ENCODE results near the gene ITGA1.
"Not testable (repeated sequence)": the region's sequence is repeated elsewhere in the genome, so short reads cannot be mapped to it uniquely, and the experiment has no call there.

ITGA1 gene

GRCh38 chr5:52787600-52788504, at the start of gene ITGA1, which contains the start of gene PELO:
ITGA1 (plus strand) TSS chr5:52787916; CDS start chr5:52788354, 438 bp downstream.
PELO (plus strand) TSS chr5:52787916; CDS start chr5:52800395, 12,479 bp downstream.
- peaks cover 6% of the 10 kb centered on the region; the same call in 1 of the 2 replicates for H3K4me1 ChIP-seq (ENCODE audit: insufficient read depth, low read length)
- H3K36me3 ChIP-seq (ENCODE audit: insufficient read depth, low read length), result no peaks in the 10 kb centered on the region
- peak within 1 kb of the TSS; percentile 49 for H3K9ac ChIP-seq (ENCODE audit: low read depth, low read length)
- no peaks in the 10 kb centered on the region for H3K9me3 ChIP-seq (ENCODE audit: control insufficient read depth, insufficient read depth, low read length)

GRCh38 chr5:52738095-52738506, 49.6 kb upstream of the ITGA1 start:
- Histone ChIP-seq H3K36me3 (ENCODE audit: insufficient read depth, low read length) (no peaks in the 10 kb centered on the region), H3K4me1 (ENCODE audit: insufficient read depth, low read length) (no peaks in the 10 kb centered on the region), H3K9ac (ENCODE audit: low read depth, low read length) (no peak overlapping the region), H3K9me3 (ENCODE audit: control insufficient read depth, insufficient read depth, low read length) (no peaks in the 10 kb centered on the region)

DNA sequence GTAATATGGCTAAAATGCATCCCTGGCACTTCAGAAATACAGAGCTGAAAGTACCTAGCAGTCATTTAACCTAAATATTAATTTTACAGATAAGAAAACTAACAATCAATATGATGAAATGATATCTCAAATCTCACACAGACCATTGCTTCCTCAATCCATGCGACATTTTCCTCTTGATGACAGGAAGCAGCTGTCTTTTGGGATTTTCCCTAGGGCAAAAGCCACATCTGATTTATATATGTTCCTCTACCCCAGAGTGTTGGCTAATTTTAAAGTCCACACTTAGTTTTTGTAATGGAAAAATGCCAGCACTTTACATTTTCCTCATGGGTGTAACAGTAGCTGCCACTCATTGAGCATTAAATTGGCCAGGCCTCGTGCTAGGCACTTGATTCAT, 47.7 kb upstream of the ITGA1 start:
- H3K9ac ChIP-seq (ENCODE audit: low read depth, low read length), result no peak overlapping the region
- no peaks in the 10 kb centered on the region for H3K36me3 ChIP-seq (ENCODE audit: insufficient read depth, low read length)
- H3K9me3 ChIP-seq (ENCODE audit: control insufficient read depth, insufficient read depth, low read length), result no peaks in the 10 kb centered on the region
- no peaks in the 10 kb centered on the region for H3K4me1 ChIP-seq (ENCODE audit: insufficient read depth, low read length)

DNA sequence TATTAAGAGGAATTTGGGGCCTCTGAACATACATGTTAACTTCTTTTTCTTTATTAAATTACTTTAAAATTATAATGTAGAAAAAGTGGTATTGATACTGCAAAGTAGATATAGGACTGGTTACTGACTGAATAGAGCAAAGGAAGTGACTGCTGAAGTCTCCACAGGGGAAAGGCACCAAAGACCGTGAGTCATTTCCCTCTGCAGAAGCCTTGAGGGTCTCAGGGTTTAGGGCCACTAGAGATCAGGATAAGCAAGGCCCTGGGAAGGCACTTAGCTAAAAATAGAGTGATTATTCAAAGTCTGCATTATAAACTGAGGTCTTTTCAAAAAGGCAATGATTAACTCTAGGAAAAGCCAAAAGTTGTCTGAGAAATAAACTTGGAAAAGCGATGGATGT, 44.7 kb upstream of the ITGA1 start:
- no peak overlapping the region for H3K9ac ChIP-seq (ENCODE audit: low read depth, low read length)
- no peaks in the 10 kb centered on the region for H3K9me3 ChIP-seq (ENCODE audit: control insufficient read depth, insufficient read depth, low read length)
- no peaks in the 10 kb centered on the region for H3K36me3 ChIP-seq (ENCODE audit: insufficient read depth, low read length)
- no peaks in the 10 kb centered on the region for H3K4me1 ChIP-seq (ENCODE audit: insufficient read depth, low read length)

GRCh38 chr5:52743529-52743928, 44.2 kb upstream of the ITGA1 start:
- H3K9ac ChIP-seq (ENCODE audit: low read depth, low read length), result no peak overlapping the region
- H3K9me3 ChIP-seq (ENCODE audit: control insufficient read depth, insufficient read depth, low read length), result no peaks in the 10 kb centered on the region
- no peaks in the 10 kb centered on the region for H3K4me1 ChIP-seq (ENCODE audit: insufficient read depth, low read length)
- H3K36me3 ChIP-seq (ENCODE audit: insufficient read depth, low read length), result no peaks in the 10 kb centered on the region

DNA sequence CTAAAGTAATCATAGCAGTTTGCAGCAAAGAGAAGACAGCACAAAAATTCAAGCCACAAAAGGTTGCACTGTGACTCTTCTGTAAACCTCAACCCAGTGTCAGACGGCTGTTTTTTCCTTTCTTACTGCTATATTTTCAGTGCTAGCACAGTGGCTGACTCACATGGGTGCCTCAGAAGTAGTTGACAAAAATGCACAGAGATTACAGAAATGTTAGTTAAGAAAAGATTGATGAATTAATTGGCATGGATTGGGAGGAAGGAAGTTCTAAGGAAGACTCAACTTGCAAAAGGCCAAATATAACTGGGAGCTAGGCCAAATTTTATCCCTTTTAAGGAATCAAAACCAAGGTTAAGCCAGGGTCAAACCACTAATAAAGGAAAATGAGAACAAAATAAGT, 43.7 kb upstream of the ITGA1 start:
- Histone ChIP-seq H3K9me3 (ENCODE audit: control insufficient read depth, insufficient read depth, low read length) (no peaks in the 10 kb centered on the region), H3K4me1 (ENCODE audit: insufficient read depth, low read length) (no peaks in the 10 kb centered on the region), H3K9ac (ENCODE audit: low read depth, low read length) (no peak overlapping the region)

DNA sequence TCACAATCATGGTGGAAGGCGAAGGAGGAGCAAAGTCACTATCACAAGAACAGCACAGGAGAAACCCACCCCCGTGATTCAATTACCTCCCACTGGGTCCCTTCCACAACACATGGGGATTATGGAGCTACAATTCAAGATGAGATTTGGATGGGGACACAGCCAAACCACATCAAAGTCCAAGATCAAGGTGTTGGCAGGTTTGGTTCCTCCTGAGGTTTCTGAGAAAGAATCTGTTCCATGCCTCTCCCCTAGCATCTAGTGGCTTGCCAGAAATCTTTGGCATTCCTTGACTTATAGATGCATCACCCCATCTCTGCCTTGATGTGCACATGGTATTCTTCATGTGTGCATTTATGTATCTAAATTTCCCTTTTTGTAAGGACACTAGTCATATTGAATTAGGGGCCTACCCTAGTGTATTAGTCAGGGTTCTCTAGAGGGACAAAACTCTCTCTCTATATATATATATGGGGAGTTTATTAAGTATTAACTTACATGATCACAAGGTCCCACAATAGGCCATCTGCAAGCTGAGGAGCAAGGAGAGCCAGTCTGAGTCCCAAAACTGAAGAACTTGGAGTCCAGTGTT, 42.8 kb upstream of the ITGA1 start:
- not testable (repeated sequence) for H3K9me3 ChIP-seq (ENCODE audit: control insufficient read depth, insufficient read depth, low read length); H3K9ac ChIP-seq (ENCODE audit: low read depth, low read length); H3K4me1 ChIP-seq (ENCODE audit: insufficient read depth, low read length); H3K36me3 ChIP-seq (ENCODE audit: insufficient read depth, low read length)

More for the DNA sequence above, 43.7 kb upstream of the ITGA1 start:
- no peaks in the 10 kb centered on the region for H3K36me3 ChIP-seq (ENCODE audit: insufficient read depth, low read length)

GRCh38 chr5:52746539-52746938, 41.2 kb upstream of the ITGA1 start:
- H3K4me1 ChIP-seq (ENCODE audit: insufficient read depth, low read length), result no peaks in the 10 kb centered on the region
- no peaks in the 10 kb centered on the region for H3K36me3 ChIP-seq (ENCODE audit: insufficient read depth, low read length)
- no peak overlapping the region for H3K9ac ChIP-seq (ENCODE audit: low read depth, low read length)
- no peaks in the 10 kb centered on the region; the same call in 1 of the 2 replicates for H3K9me3 ChIP-seq (ENCODE audit: control insufficient read depth, insufficient read depth, low read length)

- Histone ChIP-seq H3K4me1 (ENCODE audit: insufficient read depth, low read length) (no peaks in the 10 kb centered on the region), H3K9ac (ENCODE audit: low read depth, low read length) (no peak overlapping the region), H3K36me3 (ENCODE audit: insufficient read depth, low read length) (no peaks in the 10 kb centered on the region), H3K9me3 (ENCODE audit: control insufficient read depth, insufficient read depth, low read length) (no peaks in the 10 kb centered on the region; the same call in 1 of the 2 replicates)
Observed at GRCh38 chr5:52748590-52748989, 39.1 kb upstream of the ITGA1 start.

- Histone ChIP-seq H3K9me3 (ENCODE audit: control insufficient read depth, insufficient read depth, low read length) (no peaks in the 10 kb centered on the region; the same call in 1 of the 2 replicates), H3K36me3 (ENCODE audit: insufficient read depth, low read length) (no peaks in the 10 kb centered on the region), H3K9ac (ENCODE audit: low read depth, low read length) (no peak overlapping the region), H3K4me1 (ENCODE audit: insufficient read depth, low read length) (no peaks in the 10 kb centered on the region)
Observed at GRCh38 chr5:52749666-52750065, 38.0 kb upstream of the ITGA1 start.

DNA sequence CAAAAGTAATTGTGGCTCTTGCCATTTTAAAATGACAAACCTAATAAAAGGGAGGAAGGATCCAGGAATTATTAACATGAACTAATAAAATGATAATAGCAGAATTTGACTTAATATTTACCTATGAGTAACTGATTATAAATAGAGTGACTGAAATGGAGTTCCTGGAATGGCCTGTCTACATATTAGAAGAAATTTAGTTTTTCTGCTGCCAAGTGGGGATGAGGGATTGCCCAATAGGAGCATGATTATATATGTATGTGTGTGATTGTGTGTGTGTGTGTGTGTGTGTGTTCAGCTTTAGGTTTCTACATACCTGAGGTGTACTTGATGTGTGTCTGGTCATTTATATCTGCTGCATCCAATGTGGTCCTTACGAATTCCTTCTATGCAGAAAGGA, 36.6 kb upstream of the ITGA1 start:
- Histone ChIP-seq H3K36me3 (ENCODE audit: insufficient read depth, low read length) (no peaks in the 10 kb centered on the region), H3K9me3 (ENCODE audit: control insufficient read depth, insufficient read depth, low read length) (no peaks in the 10 kb centered on the region; the same call in 1 of the 2 replicates), H3K9ac (ENCODE audit: low read depth, low read length) (no peak overlapping the region), H3K4me1 (ENCODE audit: insufficient read depth, low read length) (no peaks in the 10 kb centered on the region)

DNA sequence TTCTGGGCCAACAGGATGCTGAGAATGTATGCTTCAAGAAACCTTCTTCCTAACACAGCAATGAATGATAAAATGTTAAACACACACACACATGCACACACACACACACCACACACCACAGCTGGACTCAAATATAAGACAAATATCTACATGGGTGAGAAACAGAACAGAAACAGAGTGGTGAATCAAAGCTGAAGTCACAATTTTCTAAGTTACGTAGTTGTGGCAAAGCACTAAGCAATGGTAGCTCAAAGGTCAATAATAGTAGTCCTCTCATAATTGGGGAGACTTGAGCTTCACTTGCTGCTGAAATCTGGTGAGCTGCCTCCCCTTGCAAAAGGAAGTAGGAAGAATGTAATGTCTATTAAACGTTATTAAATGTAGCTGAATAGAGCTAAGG, 33.7 kb upstream of the ITGA1 start:
- no peak overlapping the region for H3K9ac ChIP-seq (ENCODE audit: low read depth, low read length)

DNA sequence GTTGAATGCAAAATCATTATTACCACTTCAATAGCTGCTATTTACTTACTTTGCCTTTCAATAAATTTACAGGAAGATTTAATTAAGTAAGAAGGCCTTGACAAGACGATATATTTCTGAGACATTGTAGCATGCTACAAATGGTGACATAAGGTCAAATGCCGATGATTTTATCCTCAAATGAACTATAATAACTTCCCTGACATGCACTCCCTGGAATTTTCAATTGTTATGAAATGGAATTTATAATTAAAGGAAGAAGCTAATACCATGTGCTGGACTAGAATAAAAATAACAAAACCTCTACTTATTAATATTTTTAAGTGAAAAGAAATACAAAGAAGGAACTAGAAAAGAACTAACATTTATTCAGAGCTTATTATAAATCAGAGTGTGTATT, 30.2 kb upstream of the ITGA1 start:
- H3K36me3 ChIP-seq (ENCODE audit: insufficient read depth, low read length), result no peaks in the 10 kb centered on the region
- H3K9me3 ChIP-seq (ENCODE audit: control insufficient read depth, insufficient read depth, low read length), result no peaks in the 10 kb centered on the region
- H3K4me1 ChIP-seq (ENCODE audit: insufficient read depth, low read length), result no peaks in the 10 kb centered on the region
- no peak overlapping the region for H3K9ac ChIP-seq (ENCODE audit: low read depth, low read length)

More for the DNA sequence above, 33.7 kb upstream of the ITGA1 start:
- no peaks in the 10 kb centered on the region; the same call in 1 of the 2 replicates for H3K9me3 ChIP-seq (ENCODE audit: control insufficient read depth, insufficient read depth, low read length)
- no peaks in the 10 kb centered on the region for H3K36me3 ChIP-seq (ENCODE audit: insufficient read depth, low read length)
- no peaks in the 10 kb centered on the region for H3K4me1 ChIP-seq (ENCODE audit: insufficient read depth, low read length)

DNA sequence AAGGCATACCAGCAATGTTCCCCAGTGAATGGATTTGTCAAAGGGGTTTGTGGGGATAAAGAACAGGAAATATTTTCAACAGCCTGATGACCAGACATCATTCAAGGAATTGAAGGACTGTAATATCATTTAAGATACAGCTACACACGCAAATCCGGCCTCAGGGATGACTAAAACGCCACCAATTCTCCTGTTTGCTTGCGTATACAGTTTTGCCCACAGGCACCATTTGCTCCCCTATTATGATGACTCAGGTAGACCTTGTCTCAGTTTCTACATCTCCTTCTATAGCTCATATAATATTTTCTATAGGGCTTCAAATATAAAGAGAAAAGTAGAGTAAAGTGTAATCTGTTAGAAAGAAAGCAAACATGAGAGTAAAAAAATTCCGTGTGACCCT, 29.7 kb upstream of the ITGA1 start:
- Histone ChIP-seq H3K9ac (ENCODE audit: low read depth, low read length) (no peak overlapping the region), H3K36me3 (ENCODE audit: insufficient read depth, low read length) (no peaks in the 10 kb centered on the region), H3K4me1 (ENCODE audit: insufficient read depth, low read length) (no peaks in the 10 kb centered on the region), H3K9me3 (ENCODE audit: control insufficient read depth, insufficient read depth, low read length) (no peaks in the 10 kb centered on the region)

- Histone ChIP-seq H3K9me3 (ENCODE audit: control insufficient read depth, insufficient read depth, low read length) (no peaks in the 10 kb centered on the region), H3K4me1 (ENCODE audit: insufficient read depth, low read length) (no peaks in the 10 kb centered on the region), H3K36me3 (ENCODE audit: insufficient read depth, low read length) (no peaks in the 10 kb centered on the region), H3K9ac (ENCODE audit: low read depth, low read length) (no peak overlapping the region)
Observed at GRCh38 chr5:52759331-52759730, 28.4 kb upstream of the ITGA1 start.

All from ES-I3 (cell line).